ENCODE results near the gene PPFIA4.

PPFIA4 gene

GRCh38 chr1:203084588-203085527, 58.6 kb downstream of the PPFIA4 start:
- DNase-seq (ENCODE audit: low read depth), result no peak
- H3K4me3 ChIP-seq (ENCODE audit: low read length), result no peak overlapping the region
- peak; percentile 13 for TF ChIP-seq CTCF (IDR thresholded peaks at IDR 0.05; ENCODE audit: insufficient read depth, low read depth, low read length, missing control alignments)

DNA sequence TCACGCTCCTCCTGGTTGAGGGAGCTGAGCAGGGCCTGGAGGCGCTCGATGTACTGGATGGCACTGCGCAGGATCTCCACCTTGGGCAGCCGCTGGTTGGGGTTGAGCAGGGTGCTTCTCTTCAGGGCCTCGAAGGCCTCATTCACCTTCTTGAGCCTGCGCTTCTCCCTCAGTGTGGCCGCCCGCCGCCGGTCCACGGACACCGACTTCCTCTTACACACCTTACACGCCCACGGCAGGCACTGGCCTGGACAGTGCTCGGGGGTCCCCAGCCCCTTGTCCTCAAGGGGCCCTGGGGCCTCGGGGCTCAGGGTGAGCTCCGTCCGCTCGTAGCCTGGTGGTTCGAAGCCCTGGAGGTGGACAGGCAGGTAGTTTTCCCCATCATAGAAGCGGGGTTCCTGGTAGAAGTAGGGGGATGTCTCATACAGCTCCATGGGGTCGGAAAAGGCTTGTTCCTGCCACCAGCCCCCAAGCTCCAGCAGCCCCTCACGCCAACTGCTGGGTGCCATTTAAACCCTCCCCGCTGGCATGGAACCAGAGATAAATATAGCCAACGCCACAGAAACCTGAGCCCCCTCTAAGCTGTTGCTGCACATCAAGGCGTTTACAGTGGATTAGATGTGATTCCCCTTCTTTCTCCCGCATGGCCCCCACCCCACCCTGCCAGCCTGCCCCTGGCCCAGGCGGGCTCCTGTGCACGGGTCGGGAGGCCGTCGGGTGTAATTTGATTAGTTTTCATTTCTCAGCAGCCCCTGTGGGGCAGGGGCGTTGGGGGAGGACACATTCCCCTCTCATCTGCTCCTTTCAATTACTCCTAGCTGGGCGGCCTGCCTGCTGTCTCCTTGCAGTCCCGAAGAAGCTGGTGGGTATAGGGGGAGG, 59.5 kb downstream of the PPFIA4 start, which contains the start of gene MYOG:
MYOG (minus strand) TSS at position 485 of the 879 bp plus-strand sequence; CDS start at position 434, 51 bp downstream.
- no peak for DNase-seq (ENCODE audit: low read depth)
- TF ChIP-seq CTCF (IDR thresholded peaks at IDR 0.05; ENCODE audit: insufficient read depth, low read depth, low read length, missing control alignments), result no peak
- H3K4me3 ChIP-seq (ENCODE audit: low read length), result no peak within 1 kb of the TSS

- no peak for TF ChIP-seq CTCF (IDR thresholded peaks at IDR 0.05; ENCODE audit: insufficient read depth, low read depth, low read length, missing control alignments)
- DNase-seq (ENCODE audit: low read depth), result no peak
- H3K4me3 ChIP-seq (ENCODE audit: low read length), result no peak overlapping the region
Observed at GRCh38 chr1:203086992-203087763, 60.9 kb downstream of the PPFIA4 start.

DNA sequence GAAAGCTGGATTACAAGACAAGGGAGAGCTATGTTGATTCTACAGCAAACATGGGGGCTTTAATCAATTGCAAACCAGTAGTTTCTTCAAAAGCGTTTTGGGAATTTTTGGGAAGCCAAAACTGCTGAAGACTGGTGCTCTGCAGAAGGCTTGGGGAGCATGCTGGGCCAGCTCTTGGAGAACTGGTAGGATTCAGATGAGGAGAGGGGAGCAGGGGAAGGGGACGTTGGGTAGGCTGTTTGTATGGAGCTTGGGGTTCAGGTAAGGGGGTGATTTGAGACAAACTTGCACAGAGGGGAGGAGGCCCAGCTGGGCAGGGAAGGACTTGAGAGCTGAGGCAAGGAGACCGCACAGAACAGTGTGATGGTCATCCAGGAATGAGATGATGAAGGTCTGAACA, 62.1 kb downstream of the PPFIA4 start:
- no peak for TF ChIP-seq CTCF (IDR thresholded peaks at IDR 0.05; ENCODE audit: insufficient read depth, low read depth, low read length, missing control alignments)
- DNase-seq (ENCODE audit: low read depth), result no peak
- no peak overlapping the region for H3K4me3 ChIP-seq (ENCODE audit: low read length)

GRCh38 chr1:203089001-203089650, 62.8 kb downstream of the PPFIA4 start:
- no peak overlapping the region for H3K4me3 ChIP-seq (ENCODE audit: low read length)
- TF ChIP-seq CTCF (IDR thresholded peaks at IDR 0.05; ENCODE audit: insufficient read depth, low read depth, low read length, missing control alignments), result no peak
- DNase-seq (ENCODE audit: low read depth), result peak; percentile 85

DNA sequence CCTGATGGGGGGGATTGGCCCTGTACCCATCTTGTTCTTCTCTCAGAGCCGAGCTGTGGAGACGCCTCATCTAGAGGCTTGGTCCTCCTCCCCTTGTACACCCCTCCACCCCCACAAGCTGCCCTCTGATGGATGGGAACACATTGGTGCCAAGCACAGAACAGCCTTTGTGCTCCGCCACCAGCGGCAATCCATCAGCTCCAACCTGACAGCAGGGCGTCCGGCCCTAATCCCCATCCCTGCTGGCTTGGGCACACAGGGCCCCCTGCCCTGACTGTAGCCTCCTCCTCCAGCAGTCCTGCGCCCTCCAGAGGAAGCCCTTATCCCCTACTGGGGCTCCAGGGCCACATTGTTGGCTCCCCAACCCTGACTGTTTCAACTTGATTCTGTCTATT, 63.4 kb downstream of the PPFIA4 start:
- no peak overlapping the region for H3K4me3 ChIP-seq (ENCODE audit: low read length)
- no peak for TF ChIP-seq CTCF (IDR thresholded peaks at IDR 0.05; ENCODE audit: insufficient read depth, low read depth, low read length, missing control alignments)
- no peak for DNase-seq (ENCODE audit: low read depth)

Measured in epithelial cell of esophagus (primary cell).